IMR-90 (cell line): ENCODE data around the gene PLEKHD1.

Source experiments
- CEBPB ChIP-seq: IDR thresholded peaks from 2 replicates; pipeline ENCODE4 v1.6.1; 2012; ENCODE audit warnings: low read depth, low read length, improper control_type of control experiment
- CTCF ChIP-seq: conservative IDR thresholded peaks from 2 replicates; pipeline ENCODE4 v1.5.1; 2012; ENCODE audit warnings: mild to moderate bottlenecking, low read depth, low read length, improper control_type of control experiment
- RAD21 ChIP-seq: IDR thresholded peaks from 2 replicates; pipeline ENCODE4 v1.6.1; 2012; ENCODE audit warnings: low read length, improper control_type of control experiment
- RCOR1 ChIP-seq: IDR thresholded peaks from 2 replicates; pipeline ENCODE4 v1.6.1; 2012; ENCODE audit warnings: mild to moderate bottlenecking, low read length, improper control_type of control experiment; ENCODE audit not compliant: insufficient replicate concordance
- SMC3 ChIP-seq: fragments of 150-350 bp; IDR thresholded peaks from 2 replicates; pipeline ENCODE4 v1.6.1; 2016; ENCODE audit warnings: low read depth, mild to moderate bottlenecking, antibody characterized with exemption, low read length, moderate library complexity

- TF ChIP-seq CTCF (no peak), SMC3 (no peak), RAD21 (no peak), RCOR1 (no peak), CEBPB (peak; percentile 85)
Measured at GRCh38 chr14:69553252-69553651, 68.7 kb downstream of the PLEKHD1 start.
